Body of pancreas (tissue), 4 donors: ENCODE results near the gene NEK11.

Experiments used
- CTCF ChIP-seq, 7 experiments: fragments of 450-650 bp in 4 of 7; fragments of 200-600 bp in 3 of 7; sonication (generic) in 3 of 7; IDR thresholded peaks; one replicate each; pipeline ENCODE4 v1.5.1; 2016 to 2019; ENCODE audit warnings: antibody characterized with exemption in 7 of 7
- POLR2A ChIP-seq, 3 donors: fragments of 450-650 bp; IDR thresholded peaks; one replicate each; pipeline ENCODE4 v1.6.1; 2016; ENCODE audit warnings: antibody characterized with exemption in 3 of 3, mild to moderate bottlenecking in 2 of 3

- TF ChIP-seq POLR2A (IDR thresholded peaks at IDR 0.05) = no peak
- no peak for TF ChIP-seq CTCF (IDR thresholded peaks at IDR 0.05)
These were observed 361.3 kb downstream of the NEK11 start for GRCh38 chr3:131387796-131388489.
